ENCODE results near the gene RMND5B. TPM values are rescaled to one million over a fixed set of nuclear protein-coding genes. Genes with fewer than 3 reads are reported as not detected.
A peak's percentile ranks its signal among the peaks of the same experiment; 100 is the strongest.
"Not testable (repeated sequence)": the region's sequence is repeated elsewhere in the genome, so short reads cannot be mapped to it uniquely, and the experiment has no call there.

Gene RMND5B
- total RNA-seq, 1 donor from 2014 or later, result 32.6 TPM

DNA sequence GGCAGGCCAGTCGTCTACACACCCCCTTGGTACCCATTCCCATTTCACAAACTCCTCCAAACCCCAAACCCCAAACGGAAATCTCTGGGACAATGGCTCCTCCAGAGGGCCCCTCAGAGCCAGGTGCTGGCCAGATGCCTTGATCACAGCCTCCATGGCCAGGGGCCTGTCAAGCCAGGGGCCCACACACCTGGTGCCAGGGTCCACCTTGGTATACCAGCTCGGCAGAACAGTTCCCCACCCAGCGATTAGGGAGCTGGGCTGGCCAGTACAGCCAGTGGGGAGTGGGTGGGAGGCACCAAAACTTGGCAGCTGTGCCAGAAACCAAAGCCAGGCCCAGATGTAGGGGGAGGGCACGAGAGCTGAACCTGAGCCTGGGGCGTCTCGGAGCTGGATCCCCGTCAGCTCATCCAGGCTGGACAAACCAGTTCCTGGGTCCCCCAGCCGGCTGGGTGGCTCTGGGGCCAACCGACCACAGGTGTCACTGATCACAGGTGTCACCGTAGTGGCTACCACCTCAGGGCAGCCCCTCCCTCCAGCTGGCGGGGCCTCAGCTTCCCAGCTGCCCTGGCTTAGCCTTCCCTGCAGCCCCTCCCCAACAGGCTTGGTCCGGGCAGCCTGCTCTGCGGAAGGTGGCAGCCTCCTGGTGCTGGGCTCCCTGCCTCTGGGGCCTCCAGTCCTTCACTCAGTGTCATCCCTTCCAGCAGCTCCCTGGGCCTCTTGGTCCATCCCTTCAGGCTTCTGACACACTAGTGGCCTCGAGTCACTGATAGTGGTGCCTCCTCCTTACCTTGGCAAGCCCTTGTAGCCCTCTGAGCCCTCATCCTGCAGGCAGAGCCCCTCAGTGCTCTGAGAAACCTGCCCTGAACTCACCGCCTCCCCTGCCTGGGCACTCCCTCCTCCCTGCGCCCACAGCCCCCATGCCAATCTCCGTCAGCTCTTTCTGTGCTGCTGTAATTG is 6.6 kb upstream of the RMND5B start:
- Mint-ChIP-seq H3K27me3 (ENCODE audit: low read depth) (no peaks in the 10 kb centered on the region), H3K27ac (peak overlapping the region; percentile 97), H3K4me1 (peaks cover 36% of the 10 kb centered on the region), H3K4me3 (peak overlapping the region; percentile 22), H3K36me3 (no peaks in the 10 kb centered on the region), H3K9me3 (no peaks in the 10 kb centered on the region)
- DNase-seq (ENCODE audit: low spot score in 2 of 2, unreplicated experiment in 2 of 2), result no peak
- TF ChIP-seq, protein P1, sequence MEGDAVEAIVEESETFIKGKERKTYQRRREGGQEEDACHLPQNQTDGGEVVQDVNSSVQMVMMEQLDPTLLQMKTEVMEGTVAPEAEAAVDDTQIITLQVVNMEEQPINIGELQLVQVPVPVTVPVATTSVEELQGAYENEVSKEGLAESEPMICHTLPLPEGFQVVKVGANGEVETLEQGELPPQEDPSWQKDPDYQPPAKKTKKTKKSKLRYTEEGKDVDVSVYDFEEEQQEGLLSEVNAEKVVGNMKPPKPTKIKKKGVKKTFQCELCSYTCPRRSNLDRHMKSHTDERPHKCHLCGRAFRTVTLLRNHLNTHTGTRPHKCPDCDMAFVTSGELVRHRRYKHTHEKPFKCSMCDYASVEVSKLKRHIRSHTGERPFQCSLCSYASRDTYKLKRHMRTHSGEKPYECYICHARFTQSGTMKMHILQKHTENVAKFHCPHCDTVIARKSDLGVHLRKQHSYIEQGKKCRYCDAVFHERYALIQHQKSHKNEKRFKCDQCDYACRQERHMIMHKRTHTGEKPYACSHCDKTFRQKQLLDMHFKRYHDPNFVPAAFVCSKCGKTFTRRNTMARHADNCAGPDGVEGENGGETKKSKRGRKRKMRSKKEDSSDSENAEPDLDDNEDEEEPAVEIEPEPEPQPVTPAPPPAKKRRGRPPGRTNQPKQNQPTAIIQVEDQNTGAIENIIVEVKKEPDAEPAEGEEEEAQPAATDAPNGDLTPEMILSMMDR (IDR thresholded peaks at IDR 0.05; ENCODE audit: unreplicated experiment), result no peak

DNA sequence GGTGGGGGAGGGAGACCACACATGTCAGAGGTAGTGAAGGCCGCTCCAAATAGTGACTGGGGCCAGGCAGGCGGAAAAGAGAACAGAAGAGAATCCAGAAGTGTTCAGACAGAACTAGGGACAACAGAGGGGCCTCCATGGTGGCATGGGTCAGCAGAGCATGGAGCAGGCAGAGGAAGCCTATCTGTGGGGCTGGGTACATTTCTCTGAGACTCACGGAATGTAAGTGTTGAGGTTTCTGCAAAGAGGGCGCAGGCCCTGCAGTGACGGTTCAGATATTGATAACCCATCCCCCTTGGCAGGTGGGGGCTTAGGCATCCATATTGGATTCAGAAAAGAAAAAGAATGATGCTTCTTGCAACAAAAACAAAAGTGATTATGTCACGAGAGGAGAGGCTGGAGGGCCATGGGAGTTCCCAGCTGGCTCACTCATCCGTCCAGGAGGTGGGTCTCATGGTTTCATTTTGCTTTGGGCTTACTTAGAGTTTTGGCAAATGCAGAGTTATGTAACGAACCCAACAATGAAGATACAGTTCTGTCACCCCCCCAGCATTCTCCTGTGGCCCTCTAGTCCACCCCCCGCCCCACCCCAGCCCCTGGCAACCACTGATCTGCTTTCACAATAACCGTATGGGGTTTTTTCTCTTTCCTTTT is 5.4 kb upstream of the RMND5B start:
- H3K36me3 Mint-ChIP-seq, result no peaks in the 10 kb centered on the region
- H3K4me1 Mint-ChIP-seq, result peaks cover 36% of the 10 kb centered on the region
- H3K9me3 Mint-ChIP-seq, result no peaks in the 10 kb centered on the region
- no peak for DNase-seq (ENCODE audit: low spot score in 2 of 2, unreplicated experiment in 2 of 2)
- TF ChIP-seq, protein P1 (IDR thresholded peaks at IDR 0.05; ENCODE audit: unreplicated experiment), result no peak
- H3K4me3 Mint-ChIP-seq, result no peak overlapping the region
- no peak overlapping the region for H3K27ac Mint-ChIP-seq
- H3K27me3 Mint-ChIP-seq (ENCODE audit: low read depth), result no peaks in the 10 kb centered on the region

DNA sequence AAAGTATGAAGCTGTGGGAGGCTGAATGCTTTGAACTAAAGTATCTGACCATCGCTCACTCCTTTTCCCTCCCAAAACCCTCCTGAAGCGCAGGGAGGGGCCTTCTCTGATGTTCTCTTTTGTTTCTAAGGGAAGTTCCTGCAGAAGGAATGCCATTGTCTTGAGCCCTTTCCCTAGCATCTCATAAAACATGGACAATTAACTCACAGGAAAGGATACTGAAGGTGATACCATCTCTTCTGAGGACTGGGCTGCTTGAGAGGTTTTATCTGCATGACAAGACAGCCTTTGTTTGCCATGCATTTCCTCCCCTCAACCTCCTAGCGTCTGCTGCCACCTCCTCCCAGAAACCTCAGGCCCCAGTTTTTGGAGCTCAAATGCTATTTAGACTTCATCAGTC is 4.3 kb upstream of the RMND5B start:
- Mint-ChIP-seq H3K27ac (no peak overlapping the region), H3K4me3 (no peak overlapping the region)

DNA sequence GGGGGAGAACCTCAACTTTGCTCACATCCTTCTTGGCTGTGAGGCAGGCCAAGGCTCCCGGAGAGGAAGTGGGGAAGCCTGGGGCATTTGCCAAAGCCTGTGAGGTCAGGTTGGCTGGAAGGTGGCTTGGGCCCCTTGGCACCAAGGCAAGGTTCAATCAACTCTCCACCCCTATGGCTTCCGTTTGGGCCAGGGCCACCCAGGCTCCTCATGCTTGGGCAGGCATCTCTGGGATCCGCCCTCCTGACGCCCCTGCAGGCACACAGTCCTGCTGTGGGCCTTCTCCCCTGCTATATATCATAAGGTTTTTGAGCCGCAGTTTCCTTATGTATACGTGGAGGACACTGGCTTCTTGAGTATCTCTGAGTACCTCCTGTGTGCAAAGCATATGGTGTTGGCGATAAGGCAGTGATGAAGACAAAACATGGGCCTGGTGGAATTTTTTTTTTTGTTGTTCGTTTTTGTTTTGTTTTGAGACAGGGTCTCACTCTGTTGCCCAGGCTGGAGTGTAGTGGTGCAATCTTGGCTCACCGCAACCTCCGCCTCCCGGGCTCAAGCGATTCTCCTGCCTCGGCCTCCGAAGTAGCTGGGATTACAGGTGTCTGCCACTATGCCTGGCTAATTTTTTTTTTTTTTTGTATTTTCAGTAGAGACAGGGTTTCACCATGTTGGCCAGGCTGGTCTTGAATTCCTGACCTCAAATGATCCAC is 3.4 kb upstream of the RMND5B start:
- not testable (repeated sequence) for H3K4me3 Mint-ChIP-seq; H3K27me3 Mint-ChIP-seq (ENCODE audit: low read depth); DNase-seq (ENCODE audit: low spot score in 2 of 2, unreplicated experiment in 2 of 2); H3K27ac Mint-ChIP-seq; H3K9me3 Mint-ChIP-seq; H3K36me3 Mint-ChIP-seq
- H3K4me1 Mint-ChIP-seq, result peaks cover 43% of the 10 kb centered on the region

More for the DNA sequence above, 4.3 kb upstream of the RMND5B start:
- TF ChIP-seq, protein P1 (IDR thresholded peaks at IDR 0.05; ENCODE audit: unreplicated experiment), result no peak
- H3K4me1 Mint-ChIP-seq, result peaks cover 38% of the 10 kb centered on the region
- no peak for DNase-seq (ENCODE audit: low spot score in 2 of 2, unreplicated experiment in 2 of 2)
- no peaks in the 10 kb centered on the region for H3K27me3 Mint-ChIP-seq (ENCODE audit: low read depth)
- no peaks in the 10 kb centered on the region for H3K9me3 Mint-ChIP-seq
- no peaks in the 10 kb centered on the region for H3K36me3 Mint-ChIP-seq

DNA sequence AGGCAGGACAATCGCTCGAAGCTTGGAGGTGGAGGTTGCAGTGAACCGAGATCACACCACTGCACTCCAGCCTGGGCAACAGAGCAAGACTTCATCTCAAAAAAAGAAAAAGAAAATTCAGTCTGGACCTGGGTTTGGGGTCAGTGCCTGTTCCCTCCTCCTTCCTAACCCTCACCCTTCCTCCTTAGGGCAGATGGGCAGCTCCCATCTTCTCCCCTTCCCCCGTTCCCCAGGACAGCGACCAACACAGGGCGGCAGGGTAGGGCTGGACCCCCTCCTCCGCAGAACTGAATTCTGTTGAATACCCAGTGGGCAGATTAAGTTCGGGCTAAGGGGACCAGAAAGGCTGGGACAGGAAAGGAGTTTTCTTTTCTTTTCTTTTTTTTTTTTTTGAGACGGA is 1.5 kb upstream of the RMND5B start:
- TF ChIP-seq, protein P1 (IDR thresholded peaks at IDR 0.05; ENCODE audit: unreplicated experiment), result no peak
- Mint-ChIP-seq H3K4me1 (peaks cover 29% of the 10 kb centered on the region), H3K27me3 (ENCODE audit: low read depth) (no peaks in the 10 kb centered on the region), H3K36me3 (peaks cover 7% of the 10 kb centered on the region), H3K9me3 (no peaks in the 10 kb centered on the region), H3K4me3 (no peak overlapping the region), H3K27ac (no peak overlapping the region)
- no peak for DNase-seq (ENCODE audit: low spot score in 2 of 2, unreplicated experiment in 2 of 2)

DNA sequence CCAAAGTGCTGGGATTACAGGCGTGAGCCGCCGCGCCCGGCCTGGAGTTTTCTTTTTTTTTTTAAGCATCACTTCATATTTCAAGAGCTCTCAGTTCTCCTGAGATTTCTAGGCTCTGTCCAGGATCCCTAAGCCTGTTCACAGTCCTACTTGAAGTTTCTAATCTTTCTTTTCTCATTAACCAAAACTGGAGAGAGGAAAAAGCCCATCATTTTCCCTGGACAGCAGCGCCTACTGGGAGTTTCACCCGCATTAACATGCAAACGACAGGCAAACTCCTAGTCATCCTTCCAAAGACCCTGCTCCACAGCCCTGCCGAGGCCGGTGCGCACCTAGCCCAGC is 609 bp upstream of the RMND5B start:
- H3K36me3 Mint-ChIP-seq, result peaks cover 11% of the 10 kb centered on the region
- H3K27ac Mint-ChIP-seq, result peak overlapping the region; percentile 87
- H3K27me3 Mint-ChIP-seq (ENCODE audit: low read depth); DNase-seq (ENCODE audit: low spot score in 2 of 2, unreplicated experiment in 2 of 2); H3K9me3 Mint-ChIP-seq: not testable (repeated sequence)
- H3K4me1 Mint-ChIP-seq, result peaks cover 22% of the 10 kb centered on the region
- peak overlapping the region; percentile 69 for H3K4me3 Mint-ChIP-seq
